ENCODE results near the gene ENTPD1.

DNA sequence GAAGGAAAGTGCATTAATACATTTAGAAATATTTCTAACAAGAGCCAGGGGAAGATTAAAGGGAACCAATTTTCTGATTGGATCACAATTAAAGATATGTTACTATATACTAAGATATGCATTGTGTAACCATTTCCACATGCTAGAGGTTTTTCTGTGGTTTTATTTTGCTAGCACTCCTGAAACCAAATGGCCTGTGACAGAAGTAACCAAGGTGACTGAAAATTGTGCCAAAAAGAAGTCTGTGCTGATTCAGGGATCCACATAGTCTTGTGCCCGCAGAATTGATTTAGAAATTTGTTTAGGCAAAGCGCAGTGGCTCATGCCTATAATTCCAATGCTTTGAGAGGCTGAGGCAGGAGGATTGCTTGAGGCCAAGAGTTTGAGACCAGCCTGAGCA is 153.6 kb downstream of the ENTPD1 start:
- TF ChIP-seq, protein P1, sequence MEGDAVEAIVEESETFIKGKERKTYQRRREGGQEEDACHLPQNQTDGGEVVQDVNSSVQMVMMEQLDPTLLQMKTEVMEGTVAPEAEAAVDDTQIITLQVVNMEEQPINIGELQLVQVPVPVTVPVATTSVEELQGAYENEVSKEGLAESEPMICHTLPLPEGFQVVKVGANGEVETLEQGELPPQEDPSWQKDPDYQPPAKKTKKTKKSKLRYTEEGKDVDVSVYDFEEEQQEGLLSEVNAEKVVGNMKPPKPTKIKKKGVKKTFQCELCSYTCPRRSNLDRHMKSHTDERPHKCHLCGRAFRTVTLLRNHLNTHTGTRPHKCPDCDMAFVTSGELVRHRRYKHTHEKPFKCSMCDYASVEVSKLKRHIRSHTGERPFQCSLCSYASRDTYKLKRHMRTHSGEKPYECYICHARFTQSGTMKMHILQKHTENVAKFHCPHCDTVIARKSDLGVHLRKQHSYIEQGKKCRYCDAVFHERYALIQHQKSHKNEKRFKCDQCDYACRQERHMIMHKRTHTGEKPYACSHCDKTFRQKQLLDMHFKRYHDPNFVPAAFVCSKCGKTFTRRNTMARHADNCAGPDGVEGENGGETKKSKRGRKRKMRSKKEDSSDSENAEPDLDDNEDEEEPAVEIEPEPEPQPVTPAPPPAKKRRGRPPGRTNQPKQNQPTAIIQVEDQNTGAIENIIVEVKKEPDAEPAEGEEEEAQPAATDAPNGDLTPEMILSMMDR (IDR thresholded peaks at IDR 0.05; ENCODE audit: insufficient read depth, low read length, poor library complexity, severe bottlenecking) = no peak
- no peak for TF ChIP-seq EZH2phosphoT487 (conservative IDR thresholded peaks at IDR 0.05; ENCODE audit: low read length)

All from SU-DHL-6 (cell line).